Activated T-helper 1 cell treated with anti-CD3 and anti-CD28 coated beads, Interleukin-12 subunit alpha, Interleukin-12 subunit beta, Interleukin-2, Interleukin-4 antibody, amounts not matched to agents 30 ng/mL and 10 ng/mL and 1 ng/mL, durations not matched to agents 14 hours and 24 hours and 36 hours (primary cell): ENCODE results near the gene B4GAT1. TPM values are rescaled to one million over a fixed set of nuclear protein-coding genes. Genes with fewer than 3 reads are reported as not detected.
"Not testable (repeated sequence)": the region's sequence is repeated elsewhere in the genome, so short reads cannot be mapped to it uniquely, and the experiment has no call there.

ENCODE experiments used
- DNase-seq: peaks from one replicate; pipeline ENCODE4 v3.0.0; 2021; ENCODE audit warnings: low spot score
- H3K27ac Mint-ChIP-seq: one replicate; pipeline ENCODE4 v1.8.0; 2021; ENCODE audit warnings: mild to moderate bottlenecking, mixed read lengths
- H3K27me3 Mint-ChIP-seq: one replicate; pipeline ENCODE4 v1.8.0; 2022; ENCODE audit warnings: mild to moderate bottlenecking, moderate library complexity, mixed read lengths; ENCODE audit not compliant: insufficient read depth
- H3K36me3 Mint-ChIP-seq: one replicate; pipeline ENCODE4 v1.8.0; 2021; ENCODE audit warnings: low read depth, mixed read lengths
- H3K4me1 Mint-ChIP-seq: one replicate; pipeline ENCODE4 v1.8.0; 2021; ENCODE audit warnings: low read depth, mixed read lengths
- H3K4me3 Mint-ChIP-seq: one replicate; pipeline ENCODE4 v1.8.0; 2021; ENCODE audit warnings: mild to moderate bottlenecking, moderate library complexity, mixed read lengths
- H3K9me3 Mint-ChIP-seq: one replicate; pipeline ENCODE4 v1.8.0; 2021; ENCODE audit warnings: mixed read lengths
- intact Hi-C: fragments of 100-400 bp; cut with micrococcal nuclease; formaldehyde crosslinking; loops from one replicate; pipeline ENCODE4 v1.15.1; 2024
- total RNA-seq: library from RNA; stranded (reverse); gene quantifications from 2 replicates; pipeline ENCODE4 v1.2.3, GENCODE V29; 2022

Gene B4GAT1
- total RNA-seq, 1 donor from 2014 or later, result 12.1 TPM

DNA sequence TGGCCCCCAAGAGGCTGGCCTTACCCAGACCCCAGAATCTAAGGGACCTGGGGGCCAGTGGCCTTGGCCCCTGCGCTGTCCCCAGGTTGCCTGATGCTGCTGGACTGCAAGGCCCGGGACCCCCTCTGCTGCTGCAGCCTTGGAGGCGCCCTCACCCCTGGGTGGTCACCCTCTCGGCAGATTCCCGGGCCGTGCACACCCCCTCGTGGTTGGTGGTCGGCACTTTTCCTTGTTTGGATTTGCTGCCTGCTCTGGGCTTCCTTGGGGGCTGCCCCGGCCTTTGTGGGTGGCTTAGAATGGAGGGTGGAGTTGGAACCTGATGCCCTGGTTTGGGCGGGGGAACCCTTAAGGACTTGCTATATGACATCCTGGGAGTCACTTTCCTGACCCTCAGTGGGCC, 16.5 kb downstream of the B4GAT1 start:
- H3K27me3 Mint-ChIP-seq, result no peaks in the 10 kb centered on the region
- H3K4me1 Mint-ChIP-seq, result peaks cover 27% of the 10 kb centered on the region
- no peak overlapping the region for H3K4me3 Mint-ChIP-seq
- no peak for DNase-seq
- no peaks in the 10 kb centered on the region for H3K36me3 Mint-ChIP-seq
- intact Hi-C loops, result no loop called here
- H3K27ac Mint-ChIP-seq, result no peak overlapping the region
- H3K9me3 Mint-ChIP-seq, result no peaks in the 10 kb centered on the region

- H3K27ac Mint-ChIP-seq, result peak overlapping the region; percentile 61
- no peaks in the 10 kb centered on the region for H3K36me3 Mint-ChIP-seq
- H3K4me3 Mint-ChIP-seq, result no peak overlapping the region
- no peaks in the 10 kb centered on the region for H3K9me3 Mint-ChIP-seq
- H3K27me3 Mint-ChIP-seq, result no peaks in the 10 kb centered on the region
- peaks cover 25% of the 10 kb centered on the region for H3K4me1 Mint-ChIP-seq
- intact Hi-C loops, result loop anchor here (2.0 kb wide), 2 partner anchors 16 to 70 kb away; partner anchors contain the start of gene BRMS1
- DNase-seq, result no peak
Measured at GRCh38 chr11:66329165-66329673, 18.2 kb downstream of the B4GAT1 start.

DNA sequence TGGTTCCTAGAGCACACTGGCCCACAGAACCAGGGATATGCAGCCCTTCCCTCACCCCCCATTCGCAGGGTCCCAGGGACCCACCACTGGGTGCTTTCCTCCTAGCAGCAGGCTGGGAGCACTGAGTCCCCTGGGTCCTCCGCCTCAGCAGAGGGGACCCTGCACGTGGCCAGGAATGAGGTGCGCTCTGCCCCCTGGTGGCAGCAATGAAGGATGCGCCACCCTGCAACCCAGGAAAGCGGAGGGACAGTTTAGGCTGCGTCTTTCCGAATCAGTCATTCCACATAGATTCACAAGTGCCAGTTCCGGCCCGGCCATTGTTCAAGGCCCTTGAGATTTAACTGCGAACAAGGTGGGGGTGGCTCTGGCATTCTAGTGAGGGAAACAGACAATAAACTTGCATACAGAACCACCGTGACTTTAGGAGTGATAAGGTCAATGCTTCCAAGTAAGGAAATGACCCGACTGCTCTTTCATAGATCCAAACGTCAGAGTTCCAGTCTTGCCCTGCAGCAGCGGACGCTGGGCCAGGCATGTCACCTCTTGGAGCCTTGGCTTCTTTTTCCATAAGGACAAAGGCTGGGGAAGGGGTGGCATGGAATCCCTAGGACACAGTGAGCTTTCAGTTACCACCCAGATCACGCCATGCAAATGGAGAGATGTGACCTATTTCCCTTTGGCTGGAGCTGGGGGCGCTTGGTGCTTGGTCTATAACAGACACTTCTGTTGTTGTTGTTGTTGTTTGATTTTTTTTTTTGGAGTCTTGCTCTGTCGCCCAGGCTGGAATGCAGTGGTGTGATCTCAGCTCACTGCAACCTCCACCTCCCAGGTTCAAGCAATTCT, 18.9 kb downstream of the B4GAT1 start:
- no peaks in the 10 kb centered on the region for H3K27me3 Mint-ChIP-seq
- intact Hi-C loops, result loop anchor here (1.0 to 2.0 kb wide), 6 partner anchors 8 to 106 kb away; partner anchors contain the start of genes BRMS1, RIN1 and YIF1A
- peak overlapping the region; percentile 59 for H3K4me3 Mint-ChIP-seq
- no peaks in the 10 kb centered on the region for H3K36me3 Mint-ChIP-seq
- DNase-seq, result peak; percentile 73
- H3K4me1 Mint-ChIP-seq, result peaks cover 25% of the 10 kb centered on the region
- no peaks in the 10 kb centered on the region for H3K9me3 Mint-ChIP-seq
- peak overlapping the region; percentile 61 for H3K27ac Mint-ChIP-seq

DNA sequence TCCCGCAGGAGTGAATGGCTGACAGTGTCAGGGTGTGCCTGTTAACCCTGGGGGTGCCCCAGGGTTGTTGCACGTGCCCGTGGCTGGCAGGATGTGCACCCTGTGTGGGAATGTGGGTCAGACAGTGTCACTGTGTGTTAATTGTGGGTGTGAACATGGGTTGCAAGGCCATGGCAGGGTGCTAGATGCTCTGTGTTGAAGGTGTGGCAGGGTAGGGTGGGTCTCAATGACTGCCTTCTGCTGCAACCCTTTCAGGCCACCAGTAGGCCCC, 19.5 kb downstream of the B4GAT1 start:
- Mint-ChIP-seq H3K4me1 (peaks cover 25% of the 10 kb centered on the region), H3K4me3 (no peak overlapping the region), H3K9me3 (no peaks in the 10 kb centered on the region), H3K27me3 (no peaks in the 10 kb centered on the region), H3K27ac (peak overlapping the region; percentile 61), H3K36me3 (no peaks in the 10 kb centered on the region)
- no peak for DNase-seq
- intact Hi-C loops, result loop anchor here (1.0 to 2.0 kb wide), 6 partner anchors 8 to 106 kb away; partner anchors contain the start of genes BRMS1, RIN1 and YIF1A

GRCh38 chr11:66327171-66328030, 20.0 kb downstream of the B4GAT1 start:
- no peak for DNase-seq
- Mint-ChIP-seq H3K27me3 (peaks cover under 1% of the 10 kb centered on the region), H3K27ac (peak overlapping the region; percentile 61), H3K4me1 (peaks cover 25% of the 10 kb centered on the region), H3K4me3 (no peak overlapping the region), H3K9me3 (no peaks in the 10 kb centered on the region), H3K36me3 (no peaks in the 10 kb centered on the region)
- intact Hi-C loops, result loop anchor here (1.0 to 2.0 kb wide), 6 partner anchors 9 to 105 kb away; partner anchors contain the start of genes BRMS1, RIN1 and YIF1A

DNA sequence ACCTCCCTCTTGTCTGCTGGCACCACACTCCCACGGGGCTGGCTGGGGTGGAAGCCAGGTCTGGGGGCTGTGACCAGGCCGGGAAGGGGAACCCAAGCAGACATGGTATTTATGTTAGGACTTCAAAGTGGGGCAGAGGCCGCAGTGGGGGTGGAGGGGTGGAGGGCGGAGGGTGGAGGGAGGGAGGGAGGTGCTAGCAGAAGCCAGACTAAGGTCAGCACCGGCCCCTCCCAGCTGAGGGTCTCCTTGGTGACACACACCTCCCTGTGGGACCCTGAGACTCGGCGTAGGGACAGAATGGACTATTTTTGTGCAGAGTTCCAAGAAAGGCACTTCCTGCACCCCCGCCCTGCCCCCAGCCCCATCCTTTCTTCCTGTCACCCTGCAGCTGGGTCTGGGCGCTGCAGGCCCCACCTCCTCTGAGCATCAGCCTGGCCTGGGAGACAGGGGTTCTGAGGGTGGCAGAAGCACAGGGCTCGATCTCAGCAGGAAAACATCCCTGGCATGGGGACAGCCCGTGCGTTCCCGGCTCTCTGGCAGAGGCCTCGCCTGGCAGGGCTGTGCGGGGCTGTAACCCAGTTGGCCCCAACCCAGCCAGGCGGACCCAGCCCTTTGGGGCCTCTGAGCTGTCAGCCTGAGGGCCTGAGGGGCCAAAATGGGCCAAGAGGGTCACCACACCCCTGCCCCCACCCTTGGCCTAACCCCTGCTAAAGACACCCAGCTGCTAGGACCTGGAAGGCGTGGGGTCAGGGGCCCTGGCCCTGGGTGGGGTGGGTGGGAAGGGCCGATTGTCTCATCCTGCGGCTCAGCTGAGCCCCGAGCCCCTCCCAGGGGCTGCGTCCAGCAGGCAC, 20.9 kb downstream of the B4GAT1 start:
- intact Hi-C loops, result no loop called here
- DNase-seq, result no peak
- H3K36me3 Mint-ChIP-seq, result no peaks in the 10 kb centered on the region
- H3K4me3 Mint-ChIP-seq, result peak overlapping the region; percentile 25
- peaks cover 2% of the 10 kb centered on the region for H3K27me3 Mint-ChIP-seq
- H3K4me1 Mint-ChIP-seq, result peaks cover 25% of the 10 kb centered on the region
- no peaks in the 10 kb centered on the region for H3K9me3 Mint-ChIP-seq
- peak overlapping the region; percentile 62 for H3K27ac Mint-ChIP-seq

GRCh38 chr11:66325263-66325671, 22.2 kb downstream of the B4GAT1 start:
- Mint-ChIP-seq H3K36me3 (peaks cover under 1% of the 10 kb centered on the region), H3K27ac (no peak overlapping the region), H3K9me3 (peaks cover under 1% of the 10 kb centered on the region), H3K4me3 (no peak overlapping the region), H3K27me3 (peaks cover 4% of the 10 kb centered on the region), H3K4me1 (peaks cover 25% of the 10 kb centered on the region)
- no peak for DNase-seq
- intact Hi-C loops, result no loop called here

DNA sequence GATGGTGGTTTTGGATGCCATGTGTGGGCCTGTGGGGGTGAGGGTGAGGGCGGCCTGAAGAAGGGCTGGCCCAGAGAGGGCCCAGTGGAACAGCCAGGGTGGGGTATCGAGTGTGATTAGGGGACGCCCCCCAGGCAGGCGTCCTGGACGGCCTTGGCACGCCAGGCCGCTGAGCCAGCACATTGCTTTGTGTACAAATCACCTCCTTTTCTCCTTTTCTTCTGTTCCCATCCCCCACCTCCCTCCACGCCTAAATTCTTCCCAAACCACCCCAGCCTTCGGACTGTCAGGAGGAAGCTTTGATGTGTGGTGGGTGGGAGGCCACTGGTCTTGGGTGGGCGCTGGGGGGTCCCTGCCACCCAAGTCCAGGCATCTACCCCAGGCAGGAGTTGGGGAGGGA, 22.8 kb downstream of the B4GAT1 start:
- intact Hi-C loops, result no loop called here
- Mint-ChIP-seq H3K27me3 (peaks cover 4% of the 10 kb centered on the region), H3K9me3 (peaks cover 5% of the 10 kb centered on the region), H3K4me1 (peaks cover 25% of the 10 kb centered on the region), H3K4me3 (no peak overlapping the region), H3K36me3 (peaks cover 2% of the 10 kb centered on the region), H3K27ac (peak overlapping the region; percentile 40)
- DNase-seq, result no peak

- peaks cover 6% of the 10 kb centered on the region for H3K27me3 Mint-ChIP-seq
- H3K9me3 Mint-ChIP-seq, result peaks cover 5% of the 10 kb centered on the region
- H3K27ac Mint-ChIP-seq, result no peak overlapping the region
- no peak overlapping the region for H3K4me3 Mint-ChIP-seq
- peaks cover 32% of the 10 kb centered on the region for H3K4me1 Mint-ChIP-seq
- DNase-seq, result no peak
- intact Hi-C loops, result no loop called here
- H3K36me3 Mint-ChIP-seq, result peaks cover 2% of the 10 kb centered on the region
Measured at GRCh38 chr11:66323684-66324083, 23.7 kb downstream of the B4GAT1 start.

DNA sequence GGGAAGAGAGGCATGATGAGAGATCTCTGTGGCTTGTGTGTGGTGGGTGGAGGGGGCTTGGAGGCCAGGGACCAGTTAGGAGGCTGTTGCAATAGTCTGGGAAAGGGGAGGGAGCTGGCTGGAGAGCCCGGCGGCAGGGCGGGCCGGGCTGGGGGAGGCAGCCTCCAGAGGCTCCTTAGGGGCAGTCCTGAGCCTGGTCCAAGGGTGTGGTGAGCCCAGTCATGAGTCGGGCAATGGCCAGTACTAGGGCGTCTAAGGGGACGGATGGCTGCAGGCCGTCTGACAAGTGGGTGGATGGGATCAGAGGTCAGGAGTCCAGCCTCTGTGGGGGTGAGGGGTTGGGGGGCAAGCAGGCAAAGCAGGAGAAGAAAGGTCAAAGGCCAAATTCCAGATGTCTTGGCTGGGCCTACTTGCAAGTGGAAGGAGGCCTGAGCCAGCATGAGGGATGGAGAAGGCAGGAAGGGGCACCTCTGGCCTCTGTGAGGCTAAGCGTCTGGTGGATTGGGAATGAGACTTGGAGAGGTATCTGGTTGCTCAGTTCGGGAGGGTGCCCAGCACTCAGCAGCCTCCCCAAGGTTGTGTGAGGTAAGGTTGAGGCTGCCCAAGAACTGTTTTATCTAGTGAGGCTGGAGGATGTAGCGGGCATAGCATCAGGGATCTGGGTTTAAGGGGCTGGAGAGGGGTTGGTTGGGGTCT, 24.5 kb downstream of the B4GAT1 start:
- DNase-seq, result no peak
- Mint-ChIP-seq H3K4me3 (no peak overlapping the region), H3K27ac (no peak overlapping the region), H3K27me3 (peaks cover 10% of the 10 kb centered on the region), H3K36me3 (peaks cover 2% of the 10 kb centered on the region), H3K9me3 (peaks cover 5% of the 10 kb centered on the region), H3K4me1 (peaks cover 32% of the 10 kb centered on the region)
- intact Hi-C loops, result no loop called here

- peaks cover 10% of the 10 kb centered on the region for H3K27me3 Mint-ChIP-seq
- no peak for DNase-seq
Measured at GRCh38 chr11:66321606-66322005, 25.8 kb downstream of the B4GAT1 start.

GRCh38 chr11:66320748-66321147, 26.7 kb downstream of the B4GAT1 start:
- H3K27ac Mint-ChIP-seq, H3K4me3 Mint-ChIP-seq, H3K9me3 Mint-ChIP-seq, H3K27me3 Mint-ChIP-seq, DNase-seq, intact Hi-C loops, H3K36me3 Mint-ChIP-seq: not testable (repeated sequence)
- H3K4me1 Mint-ChIP-seq, result peaks cover 25% of the 10 kb centered on the region

More at GRCh38 chr11:66321606-66322005, 25.8 kb downstream of the B4GAT1 start:
- H3K4me1 Mint-ChIP-seq, result peaks cover 29% of the 10 kb centered on the region
- no peak overlapping the region for H3K4me3 Mint-ChIP-seq
- H3K36me3 Mint-ChIP-seq, result peaks cover 2% of the 10 kb centered on the region
- peaks cover 5% of the 10 kb centered on the region for H3K9me3 Mint-ChIP-seq
- intact Hi-C loops, result no loop called here
- no peak overlapping the region for H3K27ac Mint-ChIP-seq
